ENCODE results near the gene CACNA1D.

Gene CACNA1D

GRCh38 chr3:53765753-53766152 lies 271.3 kb downstream of the CACNA1D start:
- no peak for DNase-seq (ENCODE audit: low read depth)
- TF ChIP-seq, protein P1, sequence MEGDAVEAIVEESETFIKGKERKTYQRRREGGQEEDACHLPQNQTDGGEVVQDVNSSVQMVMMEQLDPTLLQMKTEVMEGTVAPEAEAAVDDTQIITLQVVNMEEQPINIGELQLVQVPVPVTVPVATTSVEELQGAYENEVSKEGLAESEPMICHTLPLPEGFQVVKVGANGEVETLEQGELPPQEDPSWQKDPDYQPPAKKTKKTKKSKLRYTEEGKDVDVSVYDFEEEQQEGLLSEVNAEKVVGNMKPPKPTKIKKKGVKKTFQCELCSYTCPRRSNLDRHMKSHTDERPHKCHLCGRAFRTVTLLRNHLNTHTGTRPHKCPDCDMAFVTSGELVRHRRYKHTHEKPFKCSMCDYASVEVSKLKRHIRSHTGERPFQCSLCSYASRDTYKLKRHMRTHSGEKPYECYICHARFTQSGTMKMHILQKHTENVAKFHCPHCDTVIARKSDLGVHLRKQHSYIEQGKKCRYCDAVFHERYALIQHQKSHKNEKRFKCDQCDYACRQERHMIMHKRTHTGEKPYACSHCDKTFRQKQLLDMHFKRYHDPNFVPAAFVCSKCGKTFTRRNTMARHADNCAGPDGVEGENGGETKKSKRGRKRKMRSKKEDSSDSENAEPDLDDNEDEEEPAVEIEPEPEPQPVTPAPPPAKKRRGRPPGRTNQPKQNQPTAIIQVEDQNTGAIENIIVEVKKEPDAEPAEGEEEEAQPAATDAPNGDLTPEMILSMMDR (IDR thresholded peaks at IDR 0.05; ENCODE audit: control insufficient read depth, insufficient read depth, low read depth, low read length, missing control alignments), result no peak
- H3K4me3 ChIP-seq (ENCODE audit: control insufficient read depth, low read depth, low read length), result no peak overlapping the region

- DNase-seq (ENCODE audit: low read depth), result no peak
- H3K4me3 ChIP-seq (ENCODE audit: control insufficient read depth, low read depth, low read length), result no peak overlapping the region
- TF ChIP-seq, protein P1 (IDR thresholded peaks at IDR 0.05; ENCODE audit: control insufficient read depth, insufficient read depth, low read depth, low read length, missing control alignments), result no peak
Measured at GRCh38 chr3:53766706-53767105, 272.3 kb downstream of the CACNA1D start.

- TF ChIP-seq, protein P1 (IDR thresholded peaks at IDR 0.05; ENCODE audit: control insufficient read depth, insufficient read depth, low read depth, low read length, missing control alignments), result no peak
- H3K4me3 ChIP-seq (ENCODE audit: control insufficient read depth, low read depth, low read length), result no peak overlapping the region
- DNase-seq (ENCODE audit: low read depth), result no peak
Measured at GRCh38 chr3:53768478-53769459, 274.4 kb downstream of the CACNA1D start.

DNA sequence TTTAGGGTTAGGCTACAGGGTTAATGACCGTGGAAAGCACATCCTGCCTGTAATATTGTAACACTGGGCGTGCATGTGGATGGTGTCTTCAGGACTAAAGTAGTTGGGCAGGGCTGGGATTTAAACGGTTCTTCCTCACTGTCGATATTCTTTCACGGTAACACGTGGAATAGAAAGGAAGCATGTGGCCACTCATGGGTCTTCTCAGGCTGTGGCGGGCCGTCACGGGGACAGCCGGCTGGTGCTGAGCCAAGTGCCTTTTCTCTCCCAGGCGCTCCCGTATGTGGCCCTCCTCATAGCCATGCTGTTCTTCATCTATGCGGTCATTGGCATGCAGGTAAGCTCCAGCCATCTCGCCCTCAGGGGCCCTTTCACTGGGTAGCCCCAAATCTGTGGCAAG lies 278.2 kb downstream of the CACNA1D start:
- H3K4me3 ChIP-seq (ENCODE audit: control insufficient read depth, low read depth, low read length), result no peak overlapping the region
- DNase-seq (ENCODE audit: low read depth), result no peak
- TF ChIP-seq, protein P1 (IDR thresholded peaks at IDR 0.05; ENCODE audit: control insufficient read depth, insufficient read depth, low read depth, low read length, missing control alignments), result no peak

GRCh38 chr3:53773021-53773436 lies 278.6 kb downstream of the CACNA1D start:
- DNase-seq (ENCODE audit: low read depth), result no peak
- TF ChIP-seq, protein P1 (IDR thresholded peaks at IDR 0.05; ENCODE audit: control insufficient read depth, insufficient read depth, low read depth, low read length, missing control alignments), result no peak

DNA sequence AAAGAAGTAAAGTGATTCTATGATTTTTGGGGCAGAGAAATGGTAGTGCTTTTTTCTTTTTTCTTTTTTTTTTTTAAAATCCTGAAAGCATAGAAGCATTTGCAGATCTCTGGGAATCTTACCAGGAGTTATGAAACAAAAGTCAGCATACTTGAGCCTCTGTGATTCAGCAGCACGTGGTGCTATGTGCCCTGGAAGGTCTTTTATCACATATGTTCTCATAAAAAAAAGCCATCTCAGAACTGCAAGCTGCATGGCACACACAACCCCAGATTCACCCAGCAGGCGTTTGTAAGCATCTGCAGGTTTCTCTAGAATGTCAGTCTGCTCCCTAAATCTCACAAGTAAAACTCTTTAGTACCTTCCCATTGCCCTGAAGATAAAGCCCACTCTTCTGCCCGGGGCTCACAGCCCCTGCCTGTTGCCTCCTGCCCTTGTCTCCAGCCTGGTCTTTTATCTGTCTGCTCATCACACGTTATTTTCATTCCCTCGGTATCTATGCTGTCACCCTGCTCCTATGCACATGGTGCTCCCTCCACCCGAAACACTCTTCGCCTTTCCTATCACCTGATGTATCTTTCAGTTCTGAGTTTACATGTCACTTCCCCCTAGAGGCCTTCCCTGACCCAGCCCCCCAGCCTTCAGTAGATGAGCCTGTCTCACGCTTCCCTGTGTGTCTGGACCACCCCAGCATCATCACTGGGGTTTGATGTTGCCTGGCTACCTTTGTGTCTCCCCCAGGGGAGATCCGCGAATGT lies 279.4 kb downstream of the CACNA1D start:
- DNase-seq (ENCODE audit: low read depth), result peak; percentile 86
- H3K4me3 ChIP-seq (ENCODE audit: control insufficient read depth, low read depth, low read length), result no peak overlapping the region
- TF ChIP-seq, protein P1 (IDR thresholded peaks at IDR 0.05; ENCODE audit: control insufficient read depth, insufficient read depth, low read depth, low read length, missing control alignments), result no peak

More at GRCh38 chr3:53773021-53773436, 278.6 kb downstream of the CACNA1D start:
- no peak overlapping the region for H3K4me3 ChIP-seq (ENCODE audit: control insufficient read depth, low read depth, low read length)

Measured in AG09309 (cell line).